ENCODE data around the gene PMM2.
A peak's percentile ranks its signal among the peaks of the same experiment; 100 is the strongest.
"Not testable (repeated sequence)": the region's sequence is repeated elsewhere in the genome, so short reads cannot be mapped to it uniquely, and the experiment has no call there.

The PMM2 gene

GRCh38 chr16:8785408-8785807 is 12.2 kb upstream of the PMM2 start:
- no peak for DNase-seq

- DNase-seq, result not testable (repeated sequence)
Observed at GRCh38 chr16:8786316-8786715, 11.3 kb upstream of the PMM2 start.

DNA sequence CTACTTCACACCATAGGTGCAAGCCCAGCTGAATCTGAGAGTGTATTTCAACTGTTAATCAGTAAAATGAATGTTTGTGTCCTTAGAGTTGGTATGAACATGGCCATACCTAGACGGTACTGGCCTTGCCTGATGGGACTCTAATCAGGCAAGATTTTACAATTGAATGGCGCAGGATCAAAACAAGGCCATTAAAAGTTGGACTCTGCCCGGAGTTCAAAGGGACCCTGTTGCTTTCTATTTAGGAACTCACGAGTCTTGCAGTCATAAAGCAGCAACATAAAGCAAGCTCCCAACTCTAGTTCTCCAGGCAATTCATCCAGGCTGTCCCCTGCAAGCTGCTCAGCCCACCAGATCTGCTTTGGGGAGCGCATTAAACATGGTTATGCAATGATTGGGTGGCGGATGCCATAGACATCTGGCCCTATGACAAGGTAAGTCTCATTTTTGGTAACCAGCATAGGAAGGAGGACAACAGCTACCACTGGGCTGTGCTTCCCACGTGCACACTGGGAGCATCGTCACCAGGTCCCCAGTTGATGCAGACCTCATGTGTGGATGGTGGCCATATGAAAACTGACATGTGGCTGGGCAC is 9.0 kb upstream of the PMM2 start:
- DNase-seq, result no peak

DNA sequence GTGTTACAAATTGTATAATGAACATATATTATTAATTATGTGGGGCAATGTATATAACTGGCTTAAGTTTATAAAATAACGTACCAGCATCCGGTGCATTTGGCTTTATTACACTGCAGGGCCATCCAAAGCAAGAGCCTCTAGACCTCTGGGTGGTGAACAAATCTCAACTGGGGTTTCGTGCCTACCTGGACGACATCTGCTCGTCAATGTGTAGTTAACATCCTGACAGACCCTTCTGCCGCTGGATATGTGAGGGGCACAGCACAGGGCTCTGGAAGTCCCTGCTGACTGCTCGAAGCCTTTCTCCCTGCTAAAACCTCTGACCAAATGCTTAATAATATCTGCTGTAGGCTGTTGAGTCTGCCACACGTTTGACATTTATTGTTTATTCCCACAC is 2.5 kb upstream of the PMM2 start:
- no peak for DNase-seq

DNA sequence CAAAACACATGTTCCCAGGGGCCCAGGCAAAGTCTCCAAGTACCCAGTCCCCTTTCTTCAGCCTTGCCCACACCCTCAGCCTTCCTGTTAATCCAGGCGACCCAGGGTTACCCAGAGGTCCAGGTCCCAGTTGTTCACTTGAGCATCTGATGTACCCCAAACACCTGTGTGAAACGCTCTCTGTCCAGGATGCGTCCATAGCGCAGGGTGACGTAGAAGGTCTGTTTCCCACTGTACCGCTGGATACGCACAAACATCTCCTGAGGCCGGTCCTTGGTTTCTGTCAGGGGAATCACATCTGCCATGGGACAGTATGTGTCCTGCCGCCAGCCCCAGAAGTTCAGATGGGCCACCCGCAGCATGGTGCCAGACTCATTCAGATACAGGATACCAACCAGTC is 1.8 kb upstream of the PMM2 start:
- DNase-seq, result no peak

DNA sequence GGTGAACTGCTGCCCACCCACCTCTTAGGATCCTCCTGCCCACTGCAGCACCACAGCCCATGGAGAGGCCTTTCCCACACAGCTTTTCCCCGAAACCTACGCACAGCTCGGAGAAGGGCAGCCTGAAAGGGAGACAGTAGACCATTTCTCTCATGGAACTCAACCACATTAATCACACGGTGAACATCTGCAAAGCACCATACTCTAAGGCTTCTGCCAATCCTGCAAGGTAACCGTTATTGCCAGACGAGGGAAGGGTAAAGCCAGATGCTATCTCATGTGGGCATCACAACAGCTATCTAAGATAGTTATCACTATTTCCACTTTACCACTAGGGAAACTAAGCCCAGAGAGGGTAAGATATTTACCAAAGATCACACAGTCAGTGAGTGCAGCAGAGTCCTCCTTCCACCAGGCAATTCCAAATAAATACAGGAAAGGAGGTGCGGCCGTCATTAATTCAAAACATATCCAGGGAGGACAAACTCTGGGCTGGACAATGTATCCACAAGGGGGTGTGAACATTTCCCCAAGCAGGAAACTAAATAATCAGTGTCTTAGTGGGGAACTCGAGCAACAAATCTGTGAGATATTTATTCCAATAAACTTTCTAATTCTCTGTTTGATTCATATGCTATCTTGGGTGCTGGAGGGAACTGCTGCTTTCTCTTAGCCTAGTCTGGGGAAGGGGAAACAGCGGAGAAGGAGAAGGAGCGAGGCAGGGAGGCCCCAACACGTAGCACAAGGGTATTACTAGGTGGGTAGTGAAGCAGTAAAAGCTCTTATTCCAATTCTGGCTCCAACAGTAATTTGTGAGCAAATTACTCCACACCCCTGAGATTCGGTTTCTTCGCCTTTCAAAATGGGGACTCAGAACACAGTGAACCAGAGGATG is 923 bp upstream of the PMM2 start:
- no peak for DNase-seq

DNA sequence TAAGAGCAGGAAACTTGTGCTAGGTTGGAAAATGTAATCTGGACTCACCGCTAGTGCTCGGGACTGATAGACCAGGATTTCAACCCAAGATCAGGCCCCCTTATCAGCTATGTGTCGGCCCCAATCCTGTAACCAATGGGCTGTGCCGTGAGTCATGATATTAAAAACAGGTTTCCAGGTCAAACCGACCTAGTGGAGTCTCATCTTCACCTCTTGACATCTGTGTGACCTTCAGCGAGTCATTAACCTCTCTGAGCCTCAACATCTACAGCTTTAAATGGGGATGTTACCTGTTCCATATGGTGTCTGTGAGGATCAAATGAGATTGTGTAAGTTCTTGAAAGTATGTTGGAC is 512 bp downstream of the PMM2 start:
- peak; percentile 43 for DNase-seq

DNA sequence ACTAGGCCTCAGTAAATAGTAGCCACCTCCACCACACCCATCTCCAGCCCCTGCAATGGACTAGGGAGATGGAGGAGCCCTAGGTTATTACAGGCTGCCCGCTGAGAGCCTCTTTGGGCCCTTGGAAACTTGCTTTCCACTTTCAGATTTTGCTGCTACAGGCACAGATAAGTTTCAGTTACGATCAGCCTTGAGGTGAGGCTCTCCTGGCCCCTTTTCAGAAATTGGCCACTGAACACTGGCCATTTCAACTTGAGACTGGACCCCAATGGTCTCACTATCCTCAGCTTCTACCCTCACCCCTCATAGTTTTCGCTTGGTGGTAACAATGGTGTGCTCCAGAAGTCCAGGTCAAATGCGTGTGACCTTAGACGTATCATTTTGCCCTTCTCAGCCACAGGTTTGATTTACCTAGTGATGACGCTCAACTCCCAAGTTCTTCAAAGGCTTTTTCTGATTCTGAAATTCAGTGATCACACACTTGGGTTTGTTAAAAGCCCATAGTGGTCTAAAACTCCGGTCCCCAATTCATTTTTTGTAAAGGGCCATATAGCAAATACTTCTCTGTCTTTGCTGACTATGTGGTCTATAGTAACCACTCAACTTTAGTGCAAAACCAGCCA is 1.0 kb downstream of the PMM2 start:
- DNase-seq, result peak; percentile 3

DNA sequence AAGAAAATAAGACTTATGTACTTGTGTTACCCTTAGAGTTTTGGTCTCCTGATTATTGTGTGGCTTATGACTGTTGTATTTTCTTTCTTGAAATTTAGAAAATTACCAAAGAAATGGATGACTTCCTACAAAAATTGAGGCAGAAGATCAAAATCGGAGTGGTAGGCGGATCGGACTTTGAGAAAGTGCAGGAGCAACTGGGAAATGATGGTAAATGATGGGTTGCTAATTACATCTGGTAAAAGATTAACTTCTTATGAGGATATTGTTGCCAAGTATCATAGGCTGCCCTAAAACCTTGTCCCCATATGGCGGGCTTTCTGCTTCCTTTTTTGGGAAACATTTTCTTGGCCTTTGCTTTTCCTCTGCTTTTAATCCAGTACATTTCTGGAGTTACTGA is 4.1 kb downstream of the PMM2 start:
- DNase-seq, result no peak

DNA sequence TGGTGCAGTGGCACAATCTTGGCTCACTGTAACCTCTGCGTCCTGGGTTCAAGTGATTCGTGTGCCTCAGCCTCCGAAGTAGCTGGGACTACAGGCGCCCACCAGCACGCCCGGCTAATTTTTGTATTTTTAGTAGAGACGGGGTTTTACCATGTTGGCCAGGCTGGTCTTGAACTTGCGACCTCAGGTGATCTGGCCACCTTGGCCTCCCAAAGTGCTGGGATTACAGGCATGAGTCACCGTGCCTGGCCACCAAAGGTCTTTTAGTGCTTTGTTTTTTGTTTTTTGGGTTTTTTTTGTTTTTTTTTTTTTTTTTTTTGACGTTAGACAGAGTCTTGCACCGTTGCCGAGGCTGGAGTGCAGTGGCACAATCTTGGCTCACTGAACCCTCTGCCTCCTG is 6.1 kb downstream of the PMM2 start:
- DNase-seq, result not testable (repeated sequence)

- DNase-seq, result no peak
Observed at GRCh38 chr16:8804313-8804712, 6.7 kb downstream of the PMM2 start.

DNA sequence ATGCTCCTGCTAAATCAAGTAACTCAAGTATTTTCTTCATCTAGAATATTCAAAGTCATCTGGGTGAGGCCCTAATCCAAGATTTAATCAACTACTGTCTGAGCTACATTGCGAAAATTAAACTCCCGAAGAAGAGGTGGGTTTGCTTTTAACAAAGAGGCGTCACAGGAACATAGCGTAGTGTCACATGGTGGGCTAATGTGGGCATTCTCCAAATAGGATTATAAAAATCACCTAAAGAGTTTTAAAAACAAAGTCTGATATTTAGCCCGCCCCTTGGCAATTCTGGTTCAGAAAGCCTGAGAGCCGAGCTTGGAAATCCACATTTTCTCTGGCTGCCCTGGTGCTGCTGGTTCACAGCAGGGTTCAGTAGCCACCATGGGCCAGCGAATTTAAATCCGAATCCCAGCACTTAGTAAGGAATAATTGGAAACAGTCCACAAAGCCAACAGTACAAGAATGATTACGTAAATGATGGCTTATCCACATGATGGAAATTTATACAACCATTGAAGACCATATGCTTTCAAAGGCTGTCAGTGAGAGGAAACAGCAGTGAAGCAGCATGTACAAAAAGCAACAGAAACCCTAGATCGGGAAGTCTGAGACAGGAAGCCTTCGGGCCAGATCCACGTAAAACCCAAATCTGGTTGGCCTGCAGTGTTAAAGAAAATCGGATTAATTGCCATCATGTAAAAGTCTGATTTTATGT is 8.8 kb downstream of the PMM2 start:
- DNase-seq, result no peak

DNA sequence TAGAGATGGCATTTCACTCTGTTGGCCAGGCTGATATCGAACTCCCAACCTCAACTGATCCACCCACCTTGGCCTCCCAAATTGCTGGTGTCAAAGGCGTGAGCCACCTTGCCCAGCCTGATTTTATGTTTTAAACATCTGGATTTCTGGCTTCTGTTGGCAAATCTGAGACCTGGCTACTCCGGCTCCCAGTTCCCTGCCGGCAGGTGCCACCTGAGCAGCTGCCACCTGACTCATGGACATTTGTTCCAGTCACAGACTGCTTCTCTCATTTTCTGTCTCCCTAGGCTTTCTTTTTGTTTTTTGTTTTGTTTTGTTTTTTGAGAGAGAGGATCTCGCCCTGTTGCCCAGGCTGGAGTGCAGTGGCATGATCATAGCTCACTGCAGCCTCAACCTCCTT is 9.6 kb downstream of the PMM2 start:
- DNase-seq, result no peak

DNA sequence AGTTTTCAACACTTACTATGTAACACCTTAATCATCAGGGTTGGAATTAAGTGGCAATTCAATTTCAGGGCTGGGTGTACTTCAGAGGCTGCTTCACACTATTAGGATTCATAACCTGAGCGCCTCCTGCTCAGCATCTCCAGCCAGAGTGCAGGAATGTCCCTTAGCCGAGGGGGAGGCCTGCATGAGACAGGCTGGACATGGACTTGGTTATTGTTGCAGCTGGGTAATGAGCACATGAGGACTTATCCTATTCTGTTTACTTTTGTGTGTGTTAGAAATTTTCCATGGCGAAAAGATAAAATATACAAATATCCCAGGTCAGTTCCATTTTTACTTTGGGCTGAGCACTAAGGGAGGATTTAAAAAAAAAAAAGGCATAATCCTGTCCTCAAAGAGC is 10.4 kb downstream of the PMM2 start:
- DNase-seq, result no peak

GRCh38 chr16:8808613-8809353 is 11.1 kb downstream of the PMM2 start:
- no peak for DNase-seq

- no peak for DNase-seq
Observed at GRCh38 chr16:8812162-8812843, 14.7 kb downstream of the PMM2 start.

DNA sequence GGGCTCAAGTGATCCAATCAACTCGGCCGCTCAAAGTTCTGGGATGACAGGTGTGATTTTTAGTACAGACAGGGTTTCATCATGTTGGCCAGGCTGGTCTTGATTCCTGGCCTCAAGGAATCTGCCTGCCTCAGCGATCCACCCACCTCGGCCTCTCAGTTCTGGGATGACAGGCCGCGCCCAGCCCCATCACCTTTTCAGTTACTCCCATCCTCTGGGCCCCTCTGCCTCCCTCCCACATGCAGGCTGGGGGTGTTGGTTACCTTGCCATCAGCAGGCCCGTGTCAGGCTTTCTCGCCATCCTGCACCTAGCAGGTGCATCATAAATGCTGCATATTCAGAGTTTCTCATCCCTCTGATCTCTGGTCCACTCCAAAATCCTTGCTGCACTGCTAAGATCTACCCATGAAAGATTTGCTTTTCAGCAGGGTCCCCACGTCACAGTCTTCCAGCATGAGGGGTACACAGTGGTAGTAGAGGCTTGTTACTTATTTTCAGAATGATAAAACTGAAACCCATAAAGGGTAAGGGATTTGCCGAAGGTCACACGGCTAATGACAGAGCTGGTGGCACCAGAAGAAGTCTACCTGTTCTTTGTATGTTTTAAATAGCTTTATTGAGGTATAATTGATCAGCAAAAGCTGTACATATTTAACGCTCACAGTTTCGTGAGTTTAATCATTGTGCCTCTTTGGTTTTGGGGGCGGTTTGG is 16.6 kb downstream of the PMM2 start:
- DNase-seq, result no peak

DNA sequence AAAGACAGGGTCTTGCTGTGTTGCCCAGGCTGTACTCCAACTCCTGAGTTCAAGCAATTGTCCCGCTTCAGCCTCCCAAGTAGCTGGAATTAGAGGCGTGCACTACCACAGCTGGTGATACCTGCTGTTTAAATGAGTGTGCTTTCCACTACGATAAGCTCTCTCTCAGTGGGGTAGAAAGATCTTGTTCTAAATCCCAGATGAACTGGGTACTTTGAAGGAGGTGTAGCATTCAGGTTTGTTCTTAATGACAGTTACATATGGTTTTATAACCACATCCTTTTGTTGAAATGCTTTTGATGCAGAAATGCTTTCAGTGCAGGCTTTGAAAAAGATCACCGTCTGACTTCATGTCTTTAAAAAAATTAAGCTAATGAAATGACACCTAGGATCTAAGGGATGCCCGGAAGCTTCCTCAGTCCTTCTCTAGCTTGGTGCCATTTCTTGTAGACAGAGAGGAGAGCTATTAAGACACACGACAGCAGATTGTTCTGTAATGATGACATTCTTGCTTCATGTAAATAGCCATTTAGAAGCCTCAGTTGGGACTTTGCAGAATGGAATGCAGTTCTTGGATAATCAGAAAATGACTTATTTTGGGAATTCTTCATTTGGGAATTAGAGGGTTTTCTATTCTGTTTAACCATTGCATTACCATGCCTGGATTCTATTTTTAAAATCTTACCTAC is 19.5 kb downstream of the PMM2 start:
- DNase-seq, result peak; percentile 21

- DNase-seq, result no peak
Observed at GRCh38 chr16:8818504-8819270, 21.0 kb downstream of the PMM2 start.

DNA sequence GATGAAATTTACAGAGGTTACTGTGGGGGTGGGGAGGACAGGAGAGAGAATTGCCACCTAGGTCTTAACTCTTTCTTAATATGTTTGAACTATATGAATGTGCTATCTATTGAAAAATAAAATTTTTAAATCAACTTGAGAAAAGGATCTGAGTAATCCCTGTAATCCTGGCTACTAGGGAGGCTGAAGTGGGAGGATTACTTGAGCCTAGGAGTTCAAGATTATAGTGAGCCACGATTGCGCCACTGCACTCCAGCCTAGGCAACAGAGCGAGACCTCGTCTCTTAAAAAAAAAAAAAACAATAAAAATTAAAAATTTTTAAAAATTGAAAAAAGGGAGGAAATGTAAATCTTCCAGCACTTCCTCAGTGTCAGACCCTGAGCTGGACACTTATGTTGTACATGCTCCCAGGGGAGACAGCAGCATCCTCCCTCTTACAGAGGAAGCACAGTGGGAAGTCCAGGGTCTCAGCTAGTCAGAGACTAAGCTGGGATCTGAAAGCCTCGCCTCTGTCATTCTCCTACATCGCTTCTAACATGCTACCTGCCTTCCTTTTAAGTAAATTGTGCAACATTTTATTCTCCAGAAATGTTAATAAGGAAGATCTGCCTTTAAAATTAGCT is 21.9 kb downstream of the PMM2 start:
- DNase-seq, result no peak

Data from fibroblast of skin of right biceps (primary cell).